Neural cell (in vitro differentiated cells): ENCODE results near the gene DENND5B. TPM values are rescaled to one million over a fixed set of nuclear protein-coding genes. Genes with fewer than 3 reads are reported as not detected.

ENCODE experiments used
- H2AFZ ChIP-seq: fragments of 200-600, 300-800 bp; sonication (generic), shearing (Covaris generic); 2 replicates; pipeline ENCODE4 v1.6.0; 2014; ENCODE audit warnings: low read depth, mild to moderate bottlenecking, antibody characterized with exemption, low read length, moderate library complexity
- H3F3A ChIP-seq: fragments of 200-600 bp; shearing (Covaris generic); 2 replicates; pipeline ENCODE4 v1.6.1; 2016; ENCODE audit warnings: mild to moderate bottlenecking, moderate library complexity, mixed read lengths, antibody characterized with exemption, low read length; ENCODE audit not compliant: insufficient read depth, poor library complexity, severe bottlenecking
- H3K27ac ChIP-seq: fragments of 200-600, 300-800 bp; sonication (generic), shearing (Covaris generic); 2 replicates; pipeline ENCODE4 v1.5.1; 2014; ENCODE audit warnings: mild to moderate bottlenecking, low read length, moderate library complexity
- H3K27me3 ChIP-seq: fragments of 300-800, 200-600 bp; sonication (generic), shearing (Covaris generic); 2 replicates; pipeline ENCODE4 v1.6.0; 2014; ENCODE audit warnings: mild to moderate bottlenecking, low read depth, low read length, moderate library complexity; ENCODE audit not compliant: insufficient read depth
- H3K36me3 ChIP-seq: fragments of 300-800, 200-600 bp; sonication (generic), shearing (Covaris generic); 2 replicates; pipeline ENCODE4 v1.5.1; 2014; ENCODE audit warnings: mild to moderate bottlenecking, antibody characterized with exemption, low read length, moderate library complexity; ENCODE audit not compliant: insufficient read depth
- H3K4me2 ChIP-seq: fragments of 300-800, 200-600 bp; sonication (generic), shearing (Covaris generic); 2 replicates; pipeline ENCODE4 v1.6.0; 2014; ENCODE audit warnings: mild to moderate bottlenecking, low read length
- H3K4me3 ChIP-seq: fragments of 300-800, 200-600 bp; sonication (generic), shearing (Covaris generic); 2 replicates; pipeline ENCODE4 v1.5.1; 2014; ENCODE audit warnings: mild to moderate bottlenecking, low read length, moderate library complexity
- H3K79me2 ChIP-seq: fragments of 200-600 bp; shearing (Covaris generic); replicated peaks from 2 replicates; pipeline ENCODE4 v1.6.0; 2014; ENCODE audit warnings: mild to moderate bottlenecking, low read length, moderate library complexity; ENCODE audit not compliant: insufficient read depth
- H3K9ac ChIP-seq: fragments of 300-800, 200-600 bp; sonication (generic), shearing (Covaris generic); 2 replicates; pipeline ENCODE4 v1.6.1; 2016; ENCODE audit warnings: mild to moderate bottlenecking, low read length, mixed read lengths
- H3K9me2 ChIP-seq: fragments of 200-600 bp; shearing (Covaris generic); 2 replicates; pipeline ENCODE4 v1.6.1; 2016; ENCODE audit warnings: mild to moderate bottlenecking, low read length, mixed read lengths; ENCODE audit not compliant: insufficient read depth
- H3K9me3 ChIP-seq: fragments of 200-600, 300-800 bp; sonication (generic), shearing (Covaris generic); 2 replicates; pipeline ENCODE4 v1.6.1; 2016; ENCODE audit warnings: mild to moderate bottlenecking, mixed run types, low read length, moderate library complexity, mixed read lengths
- H4K20me1 ChIP-seq: fragments of 200-600 bp; shearing (Covaris generic); 2 replicates; pipeline ENCODE4 v1.6.1; 2016; ENCODE audit warnings: mild to moderate bottlenecking, mixed run types; ENCODE audit not compliant: insufficient read depth
- CTCF ChIP-seq: fragments of 450-650 bp; IDR thresholded peaks from 2 replicates; pipeline ENCODE4 v1.5.1; 2014; ENCODE audit warnings: antibody characterized with exemption, mild to moderate bottlenecking, moderate library complexity; ENCODE audit not compliant: poor library complexity, severe bottlenecking
- EP300 ChIP-seq: fragments of 450-650 bp; conservative IDR thresholded peaks from 2 replicates; pipeline ENCODE4 v1.6.1; 2014; ENCODE audit warnings: antibody characterized with exemption, mild to moderate bottlenecking, moderate library complexity; ENCODE audit not compliant: poor library complexity, severe bottlenecking
- EZH2 ChIP-seq: fragments of 200-600, 300-800 bp; shearing (Covaris generic), sonication (generic); IDR thresholded peaks from 2 replicates; pipeline ENCODE4 v1.6.1; 2014; ENCODE audit warnings: antibody characterized with exemption, low read length, borderline replicate concordance, mild to moderate bottlenecking; ENCODE audit not compliant: insufficient read depth, poor library complexity, severe bottlenecking
- MXI1 ChIP-seq: fragments of 450-650 bp; conservative IDR thresholded peaks from 2 replicates; pipeline ENCODE4 v1.6.1; 2014; ENCODE audit warnings: antibody characterized with exemption, mild to moderate bottlenecking; ENCODE audit not compliant: poor library complexity, severe bottlenecking
- POLR2AphosphoS5 ChIP-seq: IDR thresholded peaks from 2 replicates; pipeline ENCODE4 v1.6.1; 2012
- RAD21 ChIP-seq: fragments of 450-650 bp; conservative IDR thresholded peaks from 2 replicates; pipeline ENCODE4 v1.6.1; 2014; ENCODE audit warnings: antibody characterized with exemption, mild to moderate bottlenecking, moderate library complexity
- REST ChIP-seq: IDR thresholded peaks from 2 replicates; pipeline ENCODE4 v1.6.1; 2012; ENCODE audit warnings: borderline replicate concordance
- SMC3 ChIP-seq: fragments of 450-650 bp; conservative IDR thresholded peaks from 2 replicates; pipeline ENCODE4 v1.6.1; 2014; ENCODE audit warnings: antibody characterized with exemption, mild to moderate bottlenecking, moderate library complexity; ENCODE audit not compliant: poor library complexity
- TAF1 ChIP-seq: IDR thresholded peaks from 2 replicates; pipeline ENCODE4 v1.6.1; 2012; ENCODE audit warnings: low read depth
- polyA plus RNA-seq: library from polyadenylated mRNA; depleted of rRNA; stranded (reverse); fragments of >200 nt; gene quantifications from 2 replicates; pipeline ENCODE4 v1.2.3, GENCODE V29; 2014

Gene DENND5B
- polyA plus RNA-seq, 1 donor from 2014 or later = 23.8 TPM

- Histone ChIP-seq H3K27ac (no peak overlapping the region), H3K9ac (no peak overlapping the region), H3K4me3 (no peak overlapping the region), H3K36me3 (no peaks in the 10 kb centered on the region), H3K9me2 (no peaks in the 10 kb centered on the region), H3F3A (no peaks in the 10 kb centered on the region), H3K79me2 (peaks cover 98% of the 10 kb centered on the region), H3K4me2 (no peak overlapping the region), H4K20me1 (no peaks in the 10 kb centered on the region), H3K27me3 (no peaks in the 10 kb centered on the region), H2AFZ (no peak overlapping the region), H3K9me3 (no peaks in the 10 kb centered on the region)
- TF ChIP-seq REST (no peak), POLR2AphosphoS5 (no peak), EP300 (no peak), SMC3 (no peak), EZH2 (no peak), RAD21 (no peak), TAF1 (no peak), MXI1 (no peak), CTCF (no peak)
Observed at GRCh38 chr12:31584782-31585181, 6.2 kb downstream of the DENND5B start.

- Histone ChIP-seq H3K27me3 (no peaks in the 10 kb centered on the region), H4K20me1 (no peaks in the 10 kb centered on the region), H3K9me3 (no peaks in the 10 kb centered on the region), H3K27ac (no peak overlapping the region), H2AFZ (no peak overlapping the region), H3K4me3 (no peak overlapping the region), H3K79me2 (peaks cover 94% of the 10 kb centered on the region), H3K9ac (no peak overlapping the region), H3K36me3 (no peaks in the 10 kb centered on the region), H3K9me2 (no peaks in the 10 kb centered on the region), H3F3A (no peaks in the 10 kb centered on the region), H3K4me2 (no peak overlapping the region)
- TF ChIP-seq SMC3 (no peak), RAD21 (no peak), EZH2 (no peak), CTCF (no peak), REST (no peak), EP300 (no peak), POLR2AphosphoS5 (no peak), MXI1 (no peak), TAF1 (no peak)
Observed at GRCh38 chr12:31583878-31584277, 7.1 kb downstream of the DENND5B start.
